ENCODE measurements around the gene NUDT3.
A peak's percentile ranks its signal among the peaks of the same experiment; 100 is the strongest.
"Not testable (repeated sequence)": the region's sequence is repeated elsewhere in the genome, so short reads cannot be mapped to it uniquely, and the experiment has no call there.

Gene NUDT3

DNA sequence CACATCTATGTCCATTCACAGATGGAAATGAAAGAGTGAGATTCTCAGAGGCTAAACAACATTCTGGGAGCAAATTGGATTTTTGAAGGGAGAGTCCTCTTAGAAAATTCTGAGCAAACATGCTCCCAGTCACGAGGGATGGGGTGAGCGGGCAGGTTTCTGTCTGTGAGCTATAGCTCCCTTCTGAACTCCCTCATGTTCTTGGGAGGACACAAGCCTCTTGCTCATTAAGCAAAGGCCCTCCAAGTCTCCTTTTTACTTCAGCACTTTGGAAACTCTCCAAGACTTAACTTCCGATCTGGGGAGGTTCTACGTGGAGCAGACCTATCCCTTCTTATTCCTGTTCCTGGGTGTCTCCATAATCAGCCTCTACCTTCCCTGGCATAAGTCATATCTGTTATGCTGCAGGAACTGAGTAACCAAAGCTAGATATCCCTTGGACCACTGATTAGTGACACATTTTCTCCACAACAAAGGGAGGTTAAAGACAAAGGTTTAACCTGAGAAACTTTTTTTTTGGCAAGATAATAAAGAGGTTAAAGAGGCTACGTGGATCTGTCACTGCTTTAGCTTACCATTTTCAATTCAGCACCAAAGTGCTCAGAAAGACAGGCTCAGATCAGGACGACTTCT is 110.7 kb downstream of the NUDT3 start:
- peak overlapping the region in 1 of 2 donors; percentile 35 for H3K27ac Mint-ChIP-seq
- H3K4me3 Mint-ChIP-seq = no peak overlapping the region
- no peaks in the 10 kb centered on the region for H3K27me3 Mint-ChIP-seq
- H3K4me1 Mint-ChIP-seq = no peaks in the 10 kb centered on the region
- ATAC-seq (no peak), DNase-seq (no peak)
- no peaks in the 10 kb centered on the region for H3K9me3 Mint-ChIP-seq

DNA sequence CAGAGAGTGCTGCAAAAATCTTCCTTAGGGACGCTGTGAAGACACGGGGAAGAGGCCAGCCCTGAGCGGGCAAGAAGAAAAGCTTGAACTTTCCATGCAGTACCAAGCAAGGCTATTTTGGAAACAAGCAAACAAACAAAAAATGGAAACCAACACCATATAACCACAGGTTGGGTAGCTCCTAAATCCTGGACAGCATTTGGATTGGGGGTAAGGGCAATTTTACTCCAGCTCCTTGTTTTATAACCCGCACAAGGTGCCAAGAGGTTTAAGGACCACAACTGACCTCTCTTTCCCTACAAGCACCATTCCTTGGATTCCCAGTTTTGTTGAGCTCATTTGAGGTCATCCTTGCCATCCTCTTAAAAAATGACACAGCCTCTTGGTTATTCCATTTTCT is 112.3 kb downstream of the NUDT3 start:
- no peak overlapping the region for H3K4me3 Mint-ChIP-seq
- peaks cover 4% of the 10 kb centered on the region for H3K4me1 Mint-ChIP-seq
- no peaks in the 10 kb centered on the region for H3K9me3 Mint-ChIP-seq
- ATAC-seq = no peak
- no peak overlapping the region for H3K27ac Mint-ChIP-seq
- no peak for DNase-seq
- H3K27me3 Mint-ChIP-seq = no peaks in the 10 kb centered on the region

DNA sequence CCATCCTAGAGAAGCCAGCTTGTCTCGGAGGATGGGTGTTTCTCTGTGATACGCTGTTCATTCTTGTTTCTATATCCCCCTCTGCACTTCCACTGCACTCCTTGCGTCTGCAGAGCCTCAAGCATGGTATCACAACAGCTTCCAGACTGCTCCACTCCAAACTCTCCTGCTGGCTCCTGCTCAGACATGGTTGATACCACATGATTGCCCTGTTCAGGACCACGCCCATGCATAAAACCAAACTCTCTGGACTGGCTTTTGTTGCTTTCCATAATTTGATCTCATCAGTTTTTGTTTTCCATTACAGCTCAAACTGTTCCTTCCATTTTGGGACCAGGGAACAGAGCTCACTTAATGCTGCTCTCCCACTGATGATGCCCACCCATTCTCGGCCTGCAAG is 113.6 kb downstream of the NUDT3 start:
- ATAC-seq (no peak), DNase-seq (no peak)
- no peaks in the 10 kb centered on the region for H3K27me3 Mint-ChIP-seq
- H3K27ac Mint-ChIP-seq = peak overlapping the region in 1 of 2 donors; percentile 41
- no peak overlapping the region for H3K4me3 Mint-ChIP-seq
- H3K9me3 Mint-ChIP-seq = no peaks in the 10 kb centered on the region
- peaks cover 4% of the 10 kb centered on the region for H3K4me1 Mint-ChIP-seq

- Mint-ChIP-seq H3K27me3 (no peaks in the 10 kb centered on the region), H3K4me1 (peaks cover 4% of the 10 kb centered on the region), H3K9me3 (no peaks in the 10 kb centered on the region), H3K4me3 (no peak overlapping the region), H3K27ac (no peak overlapping the region)
- no peak for ATAC-seq
- DNase-seq = no peak
Measured at GRCh38 chr6:34277763-34278112, 114.7 kb downstream of the NUDT3 start.

GRCh38 chr6:34276881-34277762 is 115.3 kb downstream of the NUDT3 start:
- ATAC-seq = no peak
- no peak overlapping the region for H3K27ac Mint-ChIP-seq
- H3K9me3 Mint-ChIP-seq = no peaks in the 10 kb centered on the region
- H3K4me1 Mint-ChIP-seq = peaks cover 4% of the 10 kb centered on the region
- H3K4me3 Mint-ChIP-seq = no peak overlapping the region
- DNase-seq = no peak
- no peaks in the 10 kb centered on the region for H3K27me3 Mint-ChIP-seq

- DNase-seq = no peak
- no peak for ATAC-seq
- H3K9me3 Mint-ChIP-seq = no peaks in the 10 kb centered on the region
Measured at GRCh38 chr6:34276191-34276590, 116.3 kb downstream of the NUDT3 start.

DNA sequence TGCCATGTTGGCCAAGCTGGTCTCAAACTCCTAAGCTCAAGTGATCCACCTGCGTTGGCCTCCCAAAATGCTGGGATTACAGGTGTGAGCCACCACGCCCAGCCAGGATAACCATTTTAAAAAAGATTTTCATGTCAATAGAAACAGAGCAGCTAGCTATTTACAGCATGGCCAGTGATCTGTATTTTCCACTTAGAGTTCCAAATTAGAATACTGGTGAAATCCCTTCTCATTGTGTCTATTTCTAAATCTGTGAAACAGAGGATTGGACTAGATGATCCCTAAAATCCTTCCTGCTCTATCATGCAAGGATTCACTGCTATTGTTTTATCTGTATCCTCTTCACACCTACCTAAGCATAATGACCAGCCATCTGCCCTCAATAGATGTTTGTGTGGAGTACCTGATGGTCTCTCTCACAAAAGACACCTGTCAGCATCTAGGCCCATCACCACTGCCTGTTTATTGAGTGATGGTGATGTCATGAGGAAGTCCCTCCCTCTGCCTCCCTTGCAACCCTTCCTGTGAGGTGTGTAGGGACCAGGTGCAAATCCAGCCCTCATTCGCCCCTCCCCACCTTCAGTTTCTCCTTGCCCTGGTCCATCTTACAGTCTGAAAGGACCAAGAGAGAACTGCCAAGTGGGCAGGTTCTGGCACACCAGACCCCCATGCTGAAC is 117.2 kb downstream of the NUDT3 start:
- Mint-ChIP-seq H3K4me3 (no peak overlapping the region), H3K27me3 (no peaks in the 10 kb centered on the region), H3K9me3 (no peaks in the 10 kb centered on the region), H3K27ac (peak overlapping the region; percentile 42 to 55), H3K4me1 (peaks cover 4% of the 10 kb centered on the region)
- no peak for DNase-seq
- peak; percentile 57 for ATAC-seq

More at GRCh38 chr6:34276191-34276590, 116.3 kb downstream of the NUDT3 start:
- Mint-ChIP-seq H3K27ac (peak overlapping the region in 1 of 2 donors; percentile 10), H3K4me3 (no peak overlapping the region), H3K27me3 (no peaks in the 10 kb centered on the region), H3K4me1 (peaks cover 4% of the 10 kb centered on the region)

- Mint-ChIP-seq H3K4me3 (no peak overlapping the region), H3K27ac (no peak overlapping the region), H3K9me3 (no peaks in the 10 kb centered on the region), H3K27me3 (no peaks in the 10 kb centered on the region), H3K4me1 (peaks cover 13% of the 10 kb centered on the region)
- ATAC-seq (no peak), DNase-seq (no peak)
Measured at GRCh38 chr6:34274129-34274528, 118.3 kb downstream of the NUDT3 start.

GRCh38 chr6:34273242-34273805 is 119.1 kb downstream of the NUDT3 start:
- Mint-ChIP-seq H3K4me1 (peaks cover 13% of the 10 kb centered on the region), H3K27ac (no peak overlapping the region), H3K27me3 (no peaks in the 10 kb centered on the region), H3K9me3 (no peaks in the 10 kb centered on the region), H3K4me3 (no peak overlapping the region)
- ATAC-seq = no peak
- DNase-seq = no peak

DNA sequence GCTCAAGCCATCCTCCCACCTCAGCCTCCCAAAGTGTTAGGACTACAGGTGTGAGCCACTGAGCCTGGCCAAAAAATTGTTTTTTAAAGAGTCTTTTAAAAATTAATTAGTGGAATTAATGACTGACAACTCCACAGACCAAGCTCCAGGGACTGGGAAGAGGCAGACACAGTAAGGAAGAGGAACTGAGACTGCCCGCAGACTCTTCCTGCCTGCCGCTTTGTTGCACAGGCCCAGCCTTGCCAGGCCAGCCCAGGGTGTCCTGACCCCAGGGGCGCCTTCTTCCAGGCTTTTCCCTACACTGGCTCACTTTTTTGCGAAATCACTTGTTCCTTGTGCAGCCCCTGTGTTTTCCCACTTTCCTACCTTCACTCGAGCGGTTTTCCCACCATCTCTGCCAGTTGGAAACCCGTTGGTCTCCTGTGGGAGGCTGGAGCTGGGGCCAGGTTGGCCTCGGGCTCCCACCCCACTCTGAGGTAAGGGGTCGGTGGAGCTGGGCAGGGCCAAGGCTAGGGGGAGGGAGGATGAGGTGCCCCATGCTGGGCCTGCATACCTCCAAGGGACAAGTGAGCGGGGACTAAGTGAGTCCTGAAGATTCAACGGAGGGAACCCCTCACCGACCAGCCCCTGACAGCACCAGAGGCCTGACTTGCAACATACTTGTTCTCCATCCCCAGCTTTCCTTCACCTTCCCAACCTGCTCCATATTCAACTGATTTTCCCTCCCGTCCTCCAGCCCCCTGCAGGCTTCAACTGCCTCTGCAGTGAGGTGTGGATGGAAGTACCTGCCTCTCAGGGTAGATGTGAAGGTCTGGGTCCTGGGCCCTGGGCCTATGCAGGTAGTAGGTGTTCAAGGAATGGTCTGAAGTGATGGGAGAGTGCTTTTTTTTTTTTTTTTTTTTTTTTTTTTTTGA is 120.2 kb downstream of the NUDT3 start:
- ATAC-seq (no peak), DNase-seq (no peak)
- H3K9me3 Mint-ChIP-seq = no peaks in the 10 kb centered on the region
- no peak overlapping the region for H3K4me3 Mint-ChIP-seq
- peak overlapping the region in 1 of 2 donors; percentile 20 for H3K27ac Mint-ChIP-seq
- H3K4me1 Mint-ChIP-seq = peaks cover 13% of the 10 kb centered on the region
- H3K27me3 Mint-ChIP-seq = no peaks in the 10 kb centered on the region

GRCh38 chr6:34269658-34270341 is 122.7 kb downstream of the NUDT3 start:
- H3K27ac Mint-ChIP-seq, ATAC-seq, H3K4me1 Mint-ChIP-seq, H3K27me3 Mint-ChIP-seq, H3K9me3 Mint-ChIP-seq, DNase-seq: not testable (repeated sequence)
- H3K4me3 Mint-ChIP-seq = peak overlapping the region; percentile 12 to 15

DNA sequence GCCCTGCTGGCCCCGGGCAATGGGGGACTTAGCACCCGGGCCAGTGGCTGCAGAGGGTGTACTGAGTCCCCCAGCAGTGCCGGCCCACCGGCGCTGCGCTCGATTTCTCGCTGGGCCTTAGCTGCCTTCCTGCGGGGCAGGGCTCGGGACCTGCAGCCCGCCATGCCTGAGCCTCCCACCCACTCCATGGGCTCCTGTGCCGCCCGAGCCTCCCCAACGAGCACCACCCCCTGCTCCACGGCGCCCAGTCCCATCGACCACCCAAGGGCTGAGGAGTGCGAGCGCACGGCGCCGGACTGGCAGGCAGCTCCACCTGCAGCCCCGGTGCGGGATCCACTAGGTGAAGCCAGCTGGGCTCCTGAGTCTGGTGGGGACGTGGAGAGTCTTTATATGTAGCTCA is 123.3 kb downstream of the NUDT3 start:
- not testable (repeated sequence) for H3K27me3 Mint-ChIP-seq, H3K9me3 Mint-ChIP-seq, DNase-seq, ATAC-seq, H3K27ac Mint-ChIP-seq, H3K4me1 Mint-ChIP-seq, H3K4me3 Mint-ChIP-seq

DNA sequence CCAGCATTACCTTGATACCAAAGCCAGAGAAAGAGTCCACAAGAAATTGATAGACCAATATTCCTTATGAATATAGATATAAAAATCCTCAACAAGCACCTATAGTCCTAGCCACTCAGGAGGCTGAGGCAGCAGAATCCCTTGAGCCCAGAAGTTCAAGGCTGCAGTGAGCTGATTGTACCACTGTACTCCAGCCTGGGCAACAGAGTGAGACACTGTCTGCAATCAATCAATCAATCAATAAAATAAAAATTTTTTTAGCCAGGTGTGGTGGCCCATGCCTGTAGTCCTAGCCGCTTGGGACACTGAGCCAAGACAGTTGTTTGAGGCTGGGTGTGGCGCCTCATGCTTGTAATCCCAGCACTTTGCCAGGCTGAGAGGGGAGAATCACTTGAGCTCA is 124.7 kb downstream of the NUDT3 start:
- Mint-ChIP-seq H3K4me3 (no peak overlapping the region), H3K27me3 (peaks cover 6% of the 10 kb centered on the region), H3K4me1 (peaks cover 8% of the 10 kb centered on the region), H3K27ac (no peak overlapping the region), H3K9me3 (no peaks in the 10 kb centered on the region)
- ATAC-seq = no peak
- DNase-seq = no peak

DNA sequence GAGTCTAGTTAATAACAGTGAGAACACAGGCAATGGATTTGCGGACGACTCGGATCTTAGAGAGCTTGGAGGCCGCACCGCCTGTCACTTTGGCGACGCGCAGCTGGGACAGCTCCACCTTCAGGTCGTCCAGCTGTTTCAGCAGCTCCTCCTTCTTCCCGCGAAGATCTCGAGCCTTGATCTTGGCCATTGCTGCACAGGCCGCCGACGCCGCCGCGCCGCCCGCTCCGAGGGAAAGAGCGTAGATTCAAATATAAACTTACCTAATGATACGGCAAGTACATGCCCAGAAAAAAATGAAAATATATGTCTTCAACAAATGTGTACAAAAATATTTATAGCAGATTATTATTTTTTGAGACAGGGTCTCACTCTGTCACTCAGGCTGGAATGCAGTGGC is 129.0 kb downstream of the NUDT3 start:
- not testable (repeated sequence) for H3K27me3 Mint-ChIP-seq, H3K4me1 Mint-ChIP-seq, H3K9me3 Mint-ChIP-seq, H3K4me3 Mint-ChIP-seq, ATAC-seq, DNase-seq, H3K27ac Mint-ChIP-seq

Data from stimulated activated naive CD8-positive, alpha-beta T cell treated with anti-CD3 and anti-CD28 coated beads, Interleukin-15, amount 100 ng/mL, for 72 hours (primary cell).